Measurements from ENCODE around the gene TBC1D19. TPM values are rescaled to one million over a fixed set of nuclear protein-coding genes. Genes with fewer than 3 reads are reported as not detected.

TBC1D19 gene
- total and polyA plus RNA-seq, 9 of the 15 experiments (the other 6 are each of a cell fraction or from before 2014, with no cell fraction given), result 0.73 to 5.6 (median 3.7) TPM

DNA sequence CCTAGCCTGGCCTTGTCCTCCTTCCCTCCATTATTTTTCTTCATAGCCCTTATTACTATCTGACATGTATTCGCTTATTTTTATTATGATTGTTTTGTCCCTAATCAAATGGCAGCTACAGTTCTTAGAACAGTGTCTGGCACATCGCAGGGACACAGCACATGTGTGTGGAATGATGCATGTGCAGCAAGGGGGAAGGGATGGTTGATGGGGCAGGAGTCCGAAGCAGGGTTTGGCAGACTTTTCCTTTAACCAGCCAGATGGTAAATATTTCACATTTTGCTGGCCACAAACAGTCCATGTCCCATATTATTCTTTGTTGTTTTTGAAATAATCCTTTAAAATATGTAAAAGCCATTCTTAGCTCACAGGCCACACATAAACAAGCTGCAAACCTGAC is 148.5 kb downstream of the TBC1D19 start (continued):
- TF ChIP-seq, protein P1, sequence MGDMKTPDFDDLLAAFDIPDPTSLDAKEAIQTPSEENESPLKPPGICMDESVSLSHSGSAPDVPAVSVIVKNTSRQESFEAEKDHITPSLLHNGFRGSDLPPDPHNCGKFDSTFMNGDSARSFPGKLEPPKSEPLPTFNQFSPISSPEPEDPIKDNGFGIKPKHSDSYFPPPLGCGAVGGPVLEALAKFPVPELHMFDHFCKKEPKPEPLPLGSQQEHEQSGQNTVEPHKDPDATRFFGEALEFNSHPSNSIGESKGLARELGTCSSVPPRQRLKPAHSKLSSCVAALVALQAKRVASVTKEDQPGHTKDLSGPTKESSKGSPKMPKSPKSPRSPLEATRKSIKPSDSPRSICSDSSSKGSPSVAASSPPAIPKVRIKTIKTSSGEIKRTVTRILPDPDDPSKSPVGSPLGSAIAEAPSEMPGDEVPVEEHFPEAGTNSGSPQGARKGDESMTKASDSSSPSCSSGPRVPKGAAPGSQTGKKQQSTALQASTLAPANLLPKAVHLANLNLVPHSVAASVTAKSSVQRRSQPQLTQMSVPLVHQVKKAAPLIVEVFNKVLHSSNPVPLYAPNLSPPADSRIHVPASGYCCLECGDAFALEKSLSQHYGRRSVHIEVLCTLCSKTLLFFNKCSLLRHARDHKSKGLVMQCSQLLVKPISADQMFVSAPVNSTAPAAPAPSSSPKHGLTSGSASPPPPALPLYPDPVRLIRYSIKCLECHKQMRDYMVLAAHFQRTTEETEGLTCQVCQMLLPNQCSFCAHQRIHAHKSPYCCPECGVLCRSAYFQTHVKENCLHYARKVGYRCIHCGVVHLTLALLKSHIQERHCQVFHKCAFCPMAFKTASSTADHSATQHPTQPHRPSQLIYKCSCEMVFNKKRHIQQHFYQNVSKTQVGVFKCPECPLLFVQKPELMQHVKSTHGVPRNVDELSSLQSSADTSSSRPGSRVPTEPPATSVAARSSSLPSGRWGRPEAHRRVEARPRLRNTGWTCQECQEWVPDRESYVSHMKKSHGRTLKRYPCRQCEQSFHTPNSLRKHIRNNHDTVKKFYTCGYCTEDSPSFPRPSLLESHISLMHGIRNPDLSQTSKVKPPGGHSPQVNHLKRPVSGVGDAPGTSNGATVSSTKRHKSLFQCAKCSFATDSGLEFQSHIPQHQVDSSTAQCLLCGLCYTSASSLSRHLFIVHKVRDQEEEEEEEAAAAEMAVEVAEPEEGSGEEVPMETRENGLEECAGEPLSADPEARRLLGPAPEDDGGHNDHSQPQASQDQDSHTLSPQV (IDR thresholded peaks at IDR 0.05), result no peak
- TF ChIP-seq FOXA3 (CRISPR knock-in tag; conservative IDR thresholded peaks at IDR 0.05 in 1 of 2, IDR thresholded peaks at IDR 0.05 in 1 of 2) (no peak), DIDO1 (tag; IDR thresholded peaks at IDR 0.05; ENCODE audit: low read depth) (no peak), ATF1 (CRISPR knock-in tag; IDR thresholded peaks at IDR 0.05) (no peak), ATF1 (tag; IDR thresholded peaks at IDR 0.05) (no peak), MXI1 (IDR thresholded peaks at IDR 0.05; ENCODE audit: low read depth, low read length) (no peak)

- WGBS (ENCODE audit: insufficient coverage, low coverage, missing lambda C conversion rate), result 17% methylated on average over 1 of the region's 1 CpG
- H2AFZ ChIP-seq (ENCODE audit: low read depth, low read length), result no peak overlapping the region
- BruUV-seq (replicated peaks), result no TSS peak
- H3K36me3 ChIP-seq (ENCODE audit: control insufficient read depth, insufficient read depth, low read length), result no peaks in the 10 kb centered on the region
- no peaks in the 10 kb centered on the region for H3K9me3 ChIP-seq (replicated peaks; ENCODE audit: control insufficient read depth, insufficient read depth, low read depth, low read length)
- H3K4me2 ChIP-seq (ENCODE audit: insufficient read depth, low read length), result no peak overlapping the region
- no peak overlapping the region for H3K4me3 ChIP-seq
- intact Hi-C loops (cut with micrococcal nuclease), result loop anchor here (10.0 kb wide), 1 partner anchor 118 kb away; no protein-coding TSS in a partner anchor
- H4K20me1 ChIP-seq (replicated peaks; ENCODE audit: control insufficient read depth, insufficient read depth, low read length), result no peaks in the 10 kb centered on the region
- no peaks in the 10 kb centered on the region for H3K9me1 ChIP-seq (ENCODE audit: control insufficient read depth, insufficient read depth, low read length)
- ATAC-seq (no peak), FAIRE-seq (no peak), DNase-seq (ENCODE audit: extremely low read depth in 1 of 4, low spot score in 3 of 4) (peak in 1 of 4 experiments; percentile 7)
- no peaks in the 10 kb centered on the region for H3K79me2 ChIP-seq (ENCODE audit: control insufficient read depth, insufficient read depth, low read length)
- POLR2A ChIA-PET, result no interaction called here
- TF ChIP-seq PRPF4 (IDR thresholded peaks at IDR 0.05; ENCODE audit: insufficient read depth, low read depth, low read length, poor library complexity, severe bottlenecking), result no peak
- TF ChIP-seq BHLHE40 (IDR thresholded peaks at IDR 0.05; ENCODE audit: low read length), result 0 out of 2 replicates have a peak, but pooled peaks have one; percentile 21
- TF ChIP-seq PML (IDR thresholded peaks at IDR 0.05; ENCODE audit: low read length), result no peak
- no peak overlapping the region for H3K27ac ChIP-seq (ENCODE audit: extremely low read depth, low read depth, low read length)
- CTCF ChIA-PET (ENCODE audit: low intra/inter-chr PET ratio), result no interaction called here
- H3K9ac ChIP-seq (ENCODE audit: insufficient read depth in 1 of 2, low read depth in 2 of 2, low read length in 2 of 2), result no peak overlapping the region
- H3K27me3 ChIP-seq (ENCODE audit: control insufficient read depth in 2 of 2, insufficient read depth in 2 of 2, low read length in 2 of 2), result no peaks in the 10 kb centered on the region
- in situ Hi-C loops (cut with MboI), result no loop called here
- H3K4me1 ChIP-seq (replicated peaks in 1 of 2; ENCODE audit: control insufficient read depth in 2 of 2, insufficient read depth in 2 of 2, low read length in 2 of 2), result no peaks in the 10 kb centered on the region
These were observed 152.7 kb downstream of the TBC1D19 start for GRCh38 chr4:26736621-26737020.
